Suprapubic skin (tissue), 4 donors: ENCODE measurements around the gene C4orf33. TPM values are rescaled to one million over a fixed set of nuclear protein-coding genes. Genes with fewer than 3 reads are reported as not detected.

Experiments used
- DNase-seq, 2 donors: peaks; one replicate each; pipeline ENCODE4 v3.0.0-alpha.2; 2019; ENCODE audit warnings: low spot score in 2 of 2
- H3K27ac ChIP-seq: fragments of 200-600 bp; sonication (generic); one replicate; pipeline ENCODE4 v1.5.1; 2019
- H3K27me3 ChIP-seq: fragments of 200-600 bp; sonication (generic); one replicate; pipeline ENCODE4 v1.5.1; 2019
- H3K36me3 ChIP-seq: fragments of 200-600 bp; sonication (generic); one replicate; pipeline ENCODE4 v1.5.1; 2019
- H3K4me1 ChIP-seq: fragments of 200-600 bp; sonication (generic); one replicate; pipeline ENCODE4 v1.5.1; 2019
- H3K4me3 ChIP-seq: fragments of 200-600 bp; sonication (generic); one replicate; pipeline ENCODE4 v1.5.1; 2019; ENCODE audit warnings: mild to moderate bottlenecking
- H3K9me3 ChIP-seq: fragments of 200-600 bp; sonication (generic); one replicate; pipeline ENCODE4 v1.5.1; 2019
- CTCF ChIP-seq, 2 donors: fragments of 200-600 bp in 1 of 2; fragments of 450-650 bp in 1 of 2; sonication (generic) in 1 of 2; IDR thresholded peaks; one replicate each; pipeline ENCODE4 v1.5.1; 2016 to 2019; ENCODE audit warnings: antibody characterized with exemption in 2 of 2, mild to moderate bottlenecking in 1 of 2, moderate library complexity in 1 of 2
- EP300 ChIP-seq: sonication (generic); formaldehyde crosslinking; IDR thresholded peaks from one replicate; pipeline ENCODE4 v1.6.1; 2017; ENCODE audit warnings: antibody characterized with exemption
- POLR2A ChIP-seq, 2 donors: fragments of 450-650 bp; IDR thresholded peaks; one replicate each; pipeline ENCODE4 v1.6.1; 2017; ENCODE audit warnings: antibody characterized with exemption in 2 of 2, mild to moderate bottlenecking in 2 of 2, moderate library complexity in 2 of 2
- POLR2AphosphoS5 ChIP-seq, 3 donors: sonication (generic); formaldehyde crosslinking; IDR thresholded peaks; one replicate each; pipeline ENCODE4 v1.6.1; 2017; ENCODE audit warnings: antibody characterized with exemption in 3 of 3
- WGBS: methylation state at CpG from one replicate; pipeline ENCODE4 v1.1.5; 2018; 5-methylcytosine and 5-hydroxymethylcytosine counted together
- total RNA-seq, 4 donors: library from RNA; depleted of rRNA; stranded (reverse); fragments of >200 nt; gene quantifications; one replicate each; pipeline ENCODE4 v1.1.0, GENCODE V29; 2016

C4orf33 gene
- total RNA-seq, 4 donors from 2014 or later, result 8.3 to 26.1 (median 11.9) TPM

- no peak for DNase-seq
- Histone ChIP-seq H3K27ac (no peak overlapping the region), H3K27me3 (no peaks in the 10 kb centered on the region), H3K9me3 (no peaks in the 10 kb centered on the region), H3K4me1 (no peaks in the 10 kb centered on the region), H3K4me3 (no peak overlapping the region), H3K36me3 (peaks cover 34% of the 10 kb centered on the region)
- TF ChIP-seq EP300, result no peak
Observed at GRCh38 chr4:129077326-129077725, 18.6 kb upstream of the C4orf33 start.

GRCh38 chr4:129080129-129080528, 15.8 kb upstream of the C4orf33 start:
- H3K4me3 ChIP-seq, result no peak overlapping the region
- no peaks in the 10 kb centered on the region for H3K4me1 ChIP-seq
- H3K36me3 ChIP-seq, result peaks cover 34% of the 10 kb centered on the region
- DNase-seq, result no peak
- no peak overlapping the region for H3K27ac ChIP-seq
- H3K9me3 ChIP-seq, result no peaks in the 10 kb centered on the region
- H3K27me3 ChIP-seq, result no peaks in the 10 kb centered on the region
- TF ChIP-seq POLR2A (IDR thresholded peaks at IDR 0.05) (no peak), POLR2AphosphoS5 (IDR thresholded peaks at IDR 0.05) (no peak), CTCF (IDR thresholded peaks at IDR 0.05) (no peak), EP300 (no peak)

- WGBS, result 93% methylated on average over 5 of the region's 5 CpGs
- no peak overlapping the region for H3K27ac ChIP-seq
- no peak overlapping the region for H3K4me3 ChIP-seq
- no peaks in the 10 kb centered on the region for H3K4me1 ChIP-seq
- TF ChIP-seq CTCF (IDR thresholded peaks at IDR 0.05) (no peak), POLR2A (IDR thresholded peaks at IDR 0.05) (no peak), POLR2AphosphoS5 (IDR thresholded peaks at IDR 0.05) (no peak), EP300 (no peak)
- DNase-seq, result no peak
- no peaks in the 10 kb centered on the region for H3K9me3 ChIP-seq
- no peaks in the 10 kb centered on the region for H3K27me3 ChIP-seq
- H3K36me3 ChIP-seq, result peaks cover 33% of the 10 kb centered on the region
Observed at GRCh38 chr4:129082302-129082701, 13.7 kb upstream of the C4orf33 start.

GRCh38 chr4:129085472-129085871, 10.5 kb upstream of the C4orf33 start:
- H3K36me3 ChIP-seq, result peaks cover 11% of the 10 kb centered on the region
- TF ChIP-seq EP300, result no peak
- no peak for TF ChIP-seq POLR2AphosphoS5 (IDR thresholded peaks at IDR 0.05)
- no peak for TF ChIP-seq POLR2A (IDR thresholded peaks at IDR 0.05)
- no peak for TF ChIP-seq CTCF (IDR thresholded peaks at IDR 0.05)
- WGBS, result 95% methylated on average over 4 of the region's 4 CpGs
- H3K9me3 ChIP-seq, result no peaks in the 10 kb centered on the region
- no peak for DNase-seq
- H3K27me3 ChIP-seq, result no peaks in the 10 kb centered on the region
- H3K4me1 ChIP-seq, result peaks cover 5% of the 10 kb centered on the region
- H3K27ac ChIP-seq, result no peak overlapping the region
- no peak overlapping the region for H3K4me3 ChIP-seq

GRCh38 chr4:129087516-129087915, 8.4 kb upstream of the C4orf33 start:
- WGBS, result 97% methylated on average over 2 of the region's 2 CpGs
- no peaks in the 10 kb centered on the region for H3K9me3 ChIP-seq
- H3K27ac ChIP-seq, result no peak overlapping the region
- H3K36me3 ChIP-seq, result no peaks in the 10 kb centered on the region
- TF ChIP-seq CTCF (IDR thresholded peaks at IDR 0.05), result no peak
- TF ChIP-seq POLR2A (IDR thresholded peaks at IDR 0.05), result no peak
- TF ChIP-seq POLR2AphosphoS5 (IDR thresholded peaks at IDR 0.05), result no peak
- TF ChIP-seq EP300, result no peak
- DNase-seq, result no peak
- peaks cover 25% of the 10 kb centered on the region for H3K4me1 ChIP-seq
- H3K4me3 ChIP-seq, result no peak overlapping the region
- H3K27me3 ChIP-seq, result no peaks in the 10 kb centered on the region

- under 1% methylated on average over 11 of the region's 11 CpGs for WGBS
- no peak for DNase-seq
- Histone ChIP-seq H3K9me3 (no peaks in the 10 kb centered on the region), H3K4me1 (peaks cover 54% of the 10 kb centered on the region), H3K27ac (peak overlapping the region; percentile 95), H3K4me3 (peak overlapping the region; percentile 88), H3K27me3 (no peaks in the 10 kb centered on the region), H3K36me3 (no peaks in the 10 kb centered on the region)
- TF ChIP-seq CTCF (IDR thresholded peaks at IDR 0.05) (no peak), POLR2AphosphoS5 (IDR thresholded peaks at IDR 0.05) (no peak), EP300 (no peak), POLR2A (IDR thresholded peaks at IDR 0.05) (no peak)
Observed at GRCh38 chr4:129092631-129093190, 3.2 kb upstream of the C4orf33 start.
